ENCODE data around the gene DRG2. TPM values are rescaled to one million over a fixed set of nuclear protein-coding genes. Genes with fewer than 3 reads are reported as not detected.

Gene DRG2
- total RNA-seq, 1 donor from 2014 or later, result 20.2 TPM

GRCh38 chr17:18136357-18136756 is 48.6 kb downstream of the DRG2 start:
- DNase-seq (no peak), ATAC-seq (ENCODE audit: poor library complexity) (no peak)
- intact Hi-C loops (cut with DNase I), result no loop called here

- DNase-seq, result no peak
- no peak for ATAC-seq (ENCODE audit: poor library complexity)
- intact Hi-C loops (cut with DNase I), result no loop called here
These were observed 50.5 kb downstream of the DRG2 start for GRCh38 chr17:18138065-18138749.

- no peak for ATAC-seq (ENCODE audit: poor library complexity)
- no peak for DNase-seq
- intact Hi-C loops (cut with DNase I), result no loop called here
These were observed 51.3 kb downstream of the DRG2 start for GRCh38 chr17:18139092-18139491.

GRCh38 chr17:18139498-18139897 is 51.8 kb downstream of the DRG2 start:
- intact Hi-C loops (cut with DNase I), result no loop called here
- ATAC-seq (ENCODE audit: poor library complexity), result peak; percentile 25
- DNase-seq, result no peak

GRCh38 chr17:18139949-18140348 is 52.2 kb downstream of the DRG2 start:
- ATAC-seq (ENCODE audit: poor library complexity) (no peak), DNase-seq (no peak)
- intact Hi-C loops (cut with DNase I), result loop anchor here (5.0 to 10.0 kb wide), 2 partner anchors 55 to 77 kb away; no protein-coding TSS in a partner anchor

GRCh38 chr17:18140648-18141047 is 52.9 kb downstream of the DRG2 start:
- intact Hi-C loops (cut with DNase I), result loop anchor here (5.0 to 10.0 kb wide), 2 partner anchors 54 to 77 kb away; no protein-coding TSS in a partner anchor
- DNase-seq (no peak), ATAC-seq (ENCODE audit: poor library complexity) (no peak)

- DNase-seq (no peak), ATAC-seq (ENCODE audit: poor library complexity) (peak; percentile 64)
- intact Hi-C loops (cut with DNase I), result loop anchor here (5.0 to 10.0 kb wide), 2 partner anchors 53 to 76 kb away; no protein-coding TSS in a partner anchor
These were observed 53.6 kb downstream of the DRG2 start for GRCh38 chr17:18141210-18141803.

- DNase-seq (no peak), ATAC-seq (ENCODE audit: poor library complexity) (no peak)
- intact Hi-C loops (cut with DNase I), result loop anchor here (5.0 to 10.0 kb wide), 2 partner anchors 52 to 75 kb away; no protein-coding TSS in a partner anchor
These were observed 54.7 kb downstream of the DRG2 start for GRCh38 chr17:18142417-18142816.

- intact Hi-C loops (cut with DNase I), result loop anchor here (5.0 to 10.0 kb wide), 2 partner anchors 52 to 74 kb away; no protein-coding TSS in a partner anchor
- ATAC-seq (ENCODE audit: poor library complexity), result no peak
These were observed 55.5 kb downstream of the DRG2 start for GRCh38 chr17:18143044-18143936.

GRCh38 chr17:18144261-18144660 is 56.5 kb downstream of the DRG2 start:
- ATAC-seq (ENCODE audit: poor library complexity) (no peak), DNase-seq (no peak)
- intact Hi-C loops (cut with DNase I), result loop anchor here (5.0 to 10.0 kb wide), 2 partner anchors 51 to 73 kb away; no protein-coding TSS in a partner anchor

More at GRCh38 chr17:18143044-18143936, 55.5 kb downstream of the DRG2 start:
- DNase-seq, result no peak

- intact Hi-C loops (cut with DNase I), result loop anchor here (5.0 to 10.0 kb wide), 2 partner anchors 50 to 72 kb away; no protein-coding TSS in a partner anchor
- ATAC-seq (ENCODE audit: poor library complexity), result no peak
These were observed 57.1 kb downstream of the DRG2 start for GRCh38 chr17:18144855-18145254.

GRCh38 chr17:18145811-18146210 is 58.1 kb downstream of the DRG2 start:
- intact Hi-C loops (cut with DNase I), result loop anchor here (10.0 kb wide), 1 partner anchor 49 kb away; no protein-coding TSS in a partner anchor
- ATAC-seq (ENCODE audit: poor library complexity) (no peak), DNase-seq (no peak)

More at GRCh38 chr17:18144855-18145254, 57.1 kb downstream of the DRG2 start:
- no peak for DNase-seq

- DNase-seq, result no peak
- intact Hi-C loops (cut with DNase I), result loop anchor here (10.0 kb wide), 1 partner anchor 49 kb away; no protein-coding TSS in a partner anchor
- no peak for ATAC-seq (ENCODE audit: poor library complexity)
These were observed 58.5 kb downstream of the DRG2 start for GRCh38 chr17:18146259-18146658.

- intact Hi-C loops (cut with DNase I), result loop anchor here (10.0 kb wide), 1 partner anchor 48 kb away; no protein-coding TSS in a partner anchor
- no peak for DNase-seq
- no peak for ATAC-seq (ENCODE audit: poor library complexity)
These were observed 59.2 kb downstream of the DRG2 start for GRCh38 chr17:18146980-18147379.

- intact Hi-C loops (cut with DNase I), result loop anchor here (10.0 kb wide), 1 partner anchor 46 kb away; no protein-coding TSS in a partner anchor
- DNase-seq (no peak), ATAC-seq (ENCODE audit: poor library complexity) (no peak)
These were observed 60.8 kb downstream of the DRG2 start for GRCh38 chr17:18148586-18148985.

- intact Hi-C loops (cut with DNase I), result no loop called here
- DNase-seq (no peak), ATAC-seq (ENCODE audit: poor library complexity) (no peak)
These were observed 63.5 kb downstream of the DRG2 start for GRCh38 chr17:18151290-18151689.

GRCh38 chr17:18155179-18155578 is 67.4 kb downstream of the DRG2 start:
- intact Hi-C loops (cut with DNase I), result no loop called here
- ATAC-seq (ENCODE audit: poor library complexity), result no peak

GRCh38 chr17:18156171-18156975 is 68.6 kb downstream of the DRG2 start:
- intact Hi-C loops (cut with DNase I), result no loop called here
- ATAC-seq (ENCODE audit: poor library complexity), result no peak
- no peak for DNase-seq

More at GRCh38 chr17:18155179-18155578, 67.4 kb downstream of the DRG2 start:
- no peak for DNase-seq

Data from Right ventricle myocardium superior (tissue), 1 donor.